SK-N-SH treated with all-trans-retinoic acid at 6 μM for 48 hours (cell line): ENCODE results near the gene ARHGAP15.

Experiments
- POU6F1 ChIP-seq: fragments of 250-450 bp; sonication (Bioruptor Pico); IDR thresholded peaks from 2 replicates; pipeline ENCODE4 v1.8.0; 2021; ENCODE audit warnings: low read depth, mild to moderate bottlenecking, moderate library complexity, borderline replicate concordance
- TSHZ2 ChIP-seq: fragments of 250-450 bp; sonication (Bioruptor Pico); IDR thresholded peaks from 2 replicates; pipeline ENCODE4 v1.5.0; 2020; ENCODE audit warnings: mild to moderate bottlenecking, moderate library complexity
- ZFP30 ChIP-seq: fragments of 450-650 bp; formaldehyde crosslinking; IDR thresholded peaks from 2 replicates; pipeline ENCODE4 v1.5.0; 2022; ENCODE audit warnings: mild to moderate bottlenecking, moderate library complexity
- ZNF565 ChIP-seq: fragments of 450-650 bp; formaldehyde crosslinking; conservative IDR thresholded peaks from 2 replicates; pipeline ENCODE4 v1.5.0; 2020; ENCODE audit warnings: low read depth, mild to moderate bottlenecking, moderate library complexity

GRCh38 chr2:143425896-143426295 lies 296.7 kb downstream of the ARHGAP15 start:
- TF ChIP-seq ZNF565 (CRISPR knock-in tag): no peak
- no peak for TF ChIP-seq ZFP30
- no peak for TF ChIP-seq TSHZ2
- no peak for TF ChIP-seq POU6F1
